B cell (primary cell): ENCODE data around the gene APCDD1. TPM values are rescaled to one million over a fixed set of nuclear protein-coding genes. Genes with fewer than 3 reads are reported as not detected.

Experiments
- ATAC-seq: fragments of 200-7000 bp; cut with Tn5 transposase; one replicate; pipeline ENCODE4 v1.10.0; 2021; ENCODE audit warnings: low read depth, mild to moderate bottlenecking, moderate number of reproducible peaks, moderate library complexity
- CTCF ChIA-PET: fragments of 350-600 bp; sonication (Branson Sonifier 250); formaldehyde crosslinking; loops from one replicate; lab custom pipeline; 2021; ENCODE audit warnings: antibody characterized with exemption, inconsistent platforms; lab: Charles Lee
- POLR2A ChIA-PET: fragments of 350-600 bp; sonication (Branson Sonifier 250); formaldehyde crosslinking; loops from one replicate; lab custom pipeline; 2021; ENCODE audit warnings: antibody characterized with exemption; lab: Charles Lee
- DNase-seq: peaks from one replicate; pipeline ENCODE4 v3.0.0; 2013
- H2AFZ ChIP-seq: 2 replicates; pipeline ENCODE4 v1.6.1; 2012; ENCODE audit warnings: mild to moderate bottlenecking, low read depth, low read length; ENCODE audit not compliant: insufficient read depth, poor library complexity, severe bottlenecking
- H3K27ac ChIP-seq, 2 donors: 1 replicate in 1 of 2; 2 replicates in 1 of 2; pipeline ENCODE4 v1.5.1; 2012 to 2013; ENCODE audit warnings: low read length in 2 of 2, mild to moderate bottlenecking in 2 of 2, moderate library complexity in 1 of 2
- H3K27me3 ChIP-seq, 4 experiments: fragments of 200-600 bp in 1 of 4; sonication (generic) in 1 of 4; replicated peaks in 1 of 4; 1 replicate in 2 of 4; 2 replicates in 2 of 4; pipeline versions ENCODE4 v1.6.1 to v1.7.0; 2013 to 2016; ENCODE audit warnings: low read length in 3 of 4, mild to moderate bottlenecking in 2 of 4, mixed read lengths in 1 of 4, moderate library complexity in 1 of 4; ENCODE audit not compliant: insufficient read depth in 4 of 4, control insufficient read depth in 3 of 4; ENCODE audit errors: control extremely low read depth in 1 of 4
- H3K36me3 ChIP-seq, 2 experiments: replicated peaks in 1 of 2; 1 replicate in 1 of 2; 2 replicates in 1 of 2; pipeline versions ENCODE4 v1.6.1 to v1.7.1; 2013; ENCODE audit warnings: low read length in 1 of 2; ENCODE audit not compliant: insufficient read depth in 2 of 2, control insufficient read depth in 1 of 2; ENCODE audit errors: control extremely low read depth in 1 of 2, extremely low read depth in 1 of 2
- H3K4me1 ChIP-seq, 2 donors: fragments of 200-600 bp in 1 of 2; sonication (generic) in 1 of 2; 1 replicate in 1 of 2; 2 replicates in 1 of 2; pipeline versions ENCODE4 v1.5.1 to v1.6.1; 2013 to 2017; ENCODE audit warnings: low read length in 2 of 2; ENCODE audit not compliant: control insufficient read depth in 2 of 2, insufficient read depth in 2 of 2
- H3K4me2 ChIP-seq: replicated peaks from 2 replicates; pipeline ENCODE3; 2012; ENCODE audit warnings: mild to moderate bottlenecking, low read depth, low read length; ENCODE audit not compliant: poor library complexity, severe bottlenecking
- H3K4me3 ChIP-seq, 5 experiments: fragments of 200-600 bp in 1 of 5; sonication (generic) in 1 of 5; 1 replicate in 3 of 5; 2 replicates in 2 of 5; pipeline versions ENCODE4 v1.5.1 to v1.7.0; 2011 to 2016; ENCODE audit warnings: low read length in 4 of 5, mild to moderate bottlenecking in 4 of 5, low read depth in 2 of 5, control low read depth in 1 of 5, moderate library complexity in 1 of 5; ENCODE audit not compliant: insufficient read depth in 1 of 5; ENCODE audit errors: control extremely low read depth in 1 of 5, extremely low read depth in 1 of 5
- H3K79me2 ChIP-seq: fragments of 200-600 bp; sonication (generic); one replicate; pipeline ENCODE4 v1.6.0; 2016; ENCODE audit warnings: low read length; ENCODE audit not compliant: control insufficient read depth, insufficient read depth
- H3K9ac ChIP-seq: fragments of 200-600 bp; sonication (generic); 2 replicates; pipeline ENCODE4 v1.6.1; 2017; ENCODE audit warnings: mild to moderate bottlenecking, low read length, moderate library complexity
- H3K9me3 ChIP-seq, 3 donors: one replicate each; pipeline versions ENCODE4 v1.6.1 to v1.7.1; 2013; ENCODE audit warnings: low read length in 2 of 3; ENCODE audit not compliant: control insufficient read depth in 2 of 3, insufficient read depth in 1 of 3; ENCODE audit errors: control extremely low read depth in 1 of 3
- H4K20me1 ChIP-seq: 2 replicates; pipeline ENCODE4 v1.6.0; 2012; ENCODE audit warnings: mild to moderate bottlenecking, low read length; ENCODE audit not compliant: insufficient read depth, control insufficient read depth, poor library complexity, severe bottlenecking
- H3K27ac Mint-ChIP-seq: one replicate; pipeline ENCODE4 v1.8.0; 2021; ENCODE audit warnings: mixed read lengths
- H3K27me3 Mint-ChIP-seq: one replicate; pipeline ENCODE4 v1.8.0; 2021; ENCODE audit warnings: mixed read lengths
- H3K4me1 Mint-ChIP-seq: one replicate; pipeline ENCODE4 v1.8.0; 2021; ENCODE audit warnings: mixed read lengths
- H3K4me3 Mint-ChIP-seq: one replicate; pipeline ENCODE4 v1.8.0; 2021; ENCODE audit warnings: mixed read lengths
- H3K9me3 Mint-ChIP-seq: one replicate; pipeline ENCODE4 v1.8.0; 2022; ENCODE audit warnings: mixed read lengths; ENCODE audit not compliant: insufficient read depth
- CTCF ChIP-seq: fragments of 200-600 bp; IDR thresholded peaks from one replicate; pipeline ENCODE4 v1.8.0; 2022; ENCODE audit warnings: antibody characterized with exemption, mild to moderate bottlenecking
- EZH2 ChIP-seq: IDR thresholded peaks from 2 replicates; pipeline ENCODE4 v1.6.1; 2012; ENCODE audit warnings: borderline replicate concordance, low read depth, mild to moderate bottlenecking, moderate library complexity, low read length; ENCODE audit not compliant: insufficient read depth, poor library complexity, severe bottlenecking
- WGBS: methylation state at CpG from one replicate; pipeline ENCODE4 v1.1.5; 2013; ENCODE audit warnings: missing lambda C conversion rate; ENCODE audit not compliant: insufficient coverage; 5-methylcytosine and 5-hydroxymethylcytosine counted together
- intact Hi-C: fragments of 100-400 bp; cut with micrococcal nuclease; formaldehyde crosslinking; loops from one replicate; pipeline ENCODE4 v1.10.0; 2022
- polyA plus RNA-seq: library from polyadenylated mRNA; depleted of rRNA; stranded (reverse); fragments of >200 nt; gene quantifications from 2 replicates; pipeline ENCODE4 v1.2.3, GENCODE V29; 2012
- total RNA-seq, 2 donors: library from RNA; stranded (reverse); fragments of 120-200 nt in 1 of 2; gene quantifications; 1 replicate in 1 of 2; 2 replicates in 1 of 2; pipeline versions ENCODE4 v1.2.3 to v1.2.4, GENCODE V29; 2013 to 2022

Gene APCDD1
- total and polyA plus RNA-seq, 2 donors (not counting 1 experiment from before 2014, with no cell fraction given), result 1.0 to 1.1 TPM

DNA sequence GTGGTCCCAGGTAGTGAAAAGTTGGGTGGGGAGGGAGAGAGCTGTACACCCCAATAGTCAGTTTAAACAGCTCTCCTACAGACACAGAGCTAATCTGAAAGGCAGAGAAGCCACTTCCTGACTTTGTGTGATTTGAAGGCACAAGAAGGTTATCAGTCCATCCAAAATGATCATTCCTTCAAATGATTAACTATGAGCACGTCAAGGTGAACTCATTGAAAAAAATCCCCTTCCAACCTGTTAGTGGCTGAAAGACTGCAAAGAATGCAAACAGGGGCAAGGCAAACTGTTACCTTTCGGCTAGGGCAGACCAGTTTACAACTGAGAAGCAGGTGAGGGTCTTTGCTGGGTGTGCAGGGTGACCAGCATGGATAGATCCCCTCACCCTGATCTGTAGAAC is 22.8 kb upstream of the APCDD1 start:
- WGBS, result 75% methylated on average over 1 of the region's 2 CpGs
- H3K4me3 ChIP-seq, result no peak overlapping the region
- DNase-seq, result no peak
- H3K36me3 ChIP-seq, result no peaks in the 10 kb centered on the region
- H3K79me2 ChIP-seq, result no peaks in the 10 kb centered on the region
- H3K27ac Mint-ChIP-seq, result no peak overlapping the region
- H3K4me2 ChIP-seq, result no peak overlapping the region
- H3K9ac ChIP-seq, result no peak overlapping the region
- H2AFZ ChIP-seq, result no peak overlapping the region
- H3K4me1 ChIP-seq, result no peaks in the 10 kb centered on the region
- CTCF ChIA-PET, result no interaction called here
- H3K27me3 ChIP-seq, result no peaks in the 10 kb centered on the region
- POLR2A ChIA-PET, result no interaction called here
- no peaks in the 10 kb centered on the region for H3K9me3 ChIP-seq
- intact Hi-C loops, result no loop called here
- TF ChIP-seq CTCF, result no peak
- TF ChIP-seq EZH2, result no peak
- no peaks in the 10 kb centered on the region for H4K20me1 ChIP-seq
- H3K4me3 Mint-ChIP-seq, result no peak overlapping the region
- H3K4me1 Mint-ChIP-seq, result no peaks in the 10 kb centered on the region
- no peak overlapping the region for H3K27ac ChIP-seq
- ATAC-seq, result no peak
- peaks cover 3% of the 10 kb centered on the region for H3K27me3 Mint-ChIP-seq
- no peaks in the 10 kb centered on the region for H3K9me3 Mint-ChIP-seq

DNA sequence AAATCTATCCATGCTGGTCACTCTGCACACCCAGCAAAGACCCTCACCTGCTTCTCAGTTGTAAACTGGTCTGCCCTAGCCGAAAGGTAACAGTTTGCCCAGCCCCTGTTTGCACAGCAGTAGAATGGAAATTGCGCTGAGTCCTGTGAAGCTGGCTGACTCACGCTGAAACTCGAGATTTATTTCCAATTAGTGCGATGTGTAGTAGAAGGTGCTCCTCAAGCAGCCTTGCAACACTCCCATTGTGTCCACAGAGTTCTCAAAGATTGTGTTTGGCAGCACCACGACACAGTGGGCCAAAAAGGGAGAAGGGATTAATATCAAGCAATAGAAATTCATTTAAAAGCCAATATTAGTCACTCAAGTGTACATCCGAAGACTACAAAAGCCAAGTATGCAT is 21.7 kb upstream of the APCDD1 start:
- POLR2A ChIA-PET, result no interaction called here
- Histone ChIP-seq H3K4me3 (no peak overlapping the region), H3K9ac (no peak overlapping the region), H3K36me3 (no peaks in the 10 kb centered on the region), H3K27ac (no peak overlapping the region), H3K4me1 (no peaks in the 10 kb centered on the region), H3K27me3 (no peaks in the 10 kb centered on the region), H3K4me2 (no peak overlapping the region), H2AFZ (no peak overlapping the region), H3K79me2 (no peaks in the 10 kb centered on the region), H4K20me1 (no peaks in the 10 kb centered on the region), H3K9me3 (no peaks in the 10 kb centered on the region)
- CTCF ChIA-PET, result no interaction called here
- intact Hi-C loops, result no loop called here
- Mint-ChIP-seq H3K27me3 (no peaks in the 10 kb centered on the region), H3K9me3 (no peaks in the 10 kb centered on the region), H3K4me1 (no peaks in the 10 kb centered on the region), H3K4me3 (no peak overlapping the region), H3K27ac (no peak overlapping the region)
- no peak for DNase-seq
- TF ChIP-seq CTCF (no peak), EZH2 (no peak)
- 100% methylated on average over 3 of the region's 7 CpGs for WGBS
- ATAC-seq, result no peak
